Glutamatergic neuron (in vitro differentiated cells): ENCODE data around the gene TCAIM. TPM values are rescaled to one million over a fixed set of nuclear protein-coding genes. Genes with fewer than 3 reads are reported as not detected.
"Not testable (repeated sequence)": the region's sequence is repeated elsewhere in the genome, so short reads cannot be mapped to it uniquely, and the experiment has no call there.

Experiments
- DNase-seq: peaks from one replicate; pipeline ENCODE4 v3.0.0; 2022
- H3K27ac Mint-ChIP-seq: one replicate; pipeline ENCODE4 v1.8.0; 2020; ENCODE audit warnings: mild to moderate bottlenecking, mixed read lengths, inconsistent platforms; ENCODE audit not compliant: unreplicated experiment
- H3K27me3 Mint-ChIP-seq: one replicate; pipeline ENCODE4 v1.8.0; 2020; ENCODE audit warnings: mild to moderate bottlenecking, moderate library complexity, mixed read lengths, inconsistent platforms; ENCODE audit not compliant: unreplicated experiment
- H3K36me3 Mint-ChIP-seq: one replicate; pipeline ENCODE4 v1.8.0; 2020; ENCODE audit warnings: mild to moderate bottlenecking, mixed read lengths, inconsistent platforms; ENCODE audit not compliant: unreplicated experiment
- H3K4me1 Mint-ChIP-seq: one replicate; pipeline ENCODE4 v1.8.0; 2020; ENCODE audit warnings: mild to moderate bottlenecking, low read depth, mixed read lengths, inconsistent platforms; ENCODE audit not compliant: unreplicated experiment
- H3K4me3 Mint-ChIP-seq: one replicate; pipeline ENCODE4 v1.8.0; 2020; ENCODE audit warnings: mild to moderate bottlenecking, mixed read lengths, inconsistent platforms; ENCODE audit not compliant: unreplicated experiment
- H3K9me3 Mint-ChIP-seq: one replicate; pipeline ENCODE4 v1.8.0; 2020; ENCODE audit warnings: mild to moderate bottlenecking, moderate library complexity, mixed read lengths, inconsistent platforms; ENCODE audit not compliant: unreplicated experiment
- CTCF ChIP-seq: fragments of 200-600 bp; sonication (generic); IDR thresholded peaks from one replicate; pipeline ENCODE4 v1.5.0; 2021; ENCODE audit not compliant: partially characterized antibody, unreplicated experiment
- total RNA-seq: library from RNA; stranded (reverse); fragmentation: NEBNext Ultra II Directional; extraction: Animal tissue kit (Norgen Biotek cat#: 25700); gene quantifications from one replicate; pipeline ENCODE4 v1.2.1, GENCODE V29; 2021; ENCODE audit not compliant: unreplicated experiment

The TCAIM gene
- total RNA-seq, 1 donor from 2014 or later = 17.1 TPM

- H3K27me3 Mint-ChIP-seq = peaks cover 1% of the 10 kb centered on the region
- H3K36me3 Mint-ChIP-seq = no peaks in the 10 kb centered on the region
- no peak for TF ChIP-seq CTCF
- H3K9me3 Mint-ChIP-seq = peaks cover 10% of the 10 kb centered on the region
- peak overlapping the region; percentile 74 for H3K27ac Mint-ChIP-seq
- H3K4me3 Mint-ChIP-seq = peak overlapping the region; percentile 98
- H3K4me1 Mint-ChIP-seq = peaks cover 11% of the 10 kb centered on the region
- DNase-seq = no peak
Measured at GRCh38 chr3:44340058-44340395, 1.5 kb downstream of the TCAIM start.

- H3K4me1 Mint-ChIP-seq = peaks cover 10% of the 10 kb centered on the region
- no peaks in the 10 kb centered on the region for H3K36me3 Mint-ChIP-seq
- H3K9me3 Mint-ChIP-seq = peaks cover 10% of the 10 kb centered on the region
- H3K27me3 Mint-ChIP-seq = peaks cover 1% of the 10 kb centered on the region
- TF ChIP-seq CTCF = no peak
- no peak overlapping the region for H3K27ac Mint-ChIP-seq
- no peak overlapping the region for H3K4me3 Mint-ChIP-seq
- DNase-seq = no peak
Measured at GRCh38 chr3:44342176-44342790, 3.7 kb downstream of the TCAIM start.

GRCh38 chr3:44343421-44343820 lies 4.9 kb downstream of the TCAIM start:
- no peaks in the 10 kb centered on the region for H3K36me3 Mint-ChIP-seq
- no peak overlapping the region for H3K27ac Mint-ChIP-seq
- no peak overlapping the region for H3K4me3 Mint-ChIP-seq
- DNase-seq = no peak
- no peak for TF ChIP-seq CTCF
- peaks cover 5% of the 10 kb centered on the region for H3K4me1 Mint-ChIP-seq
- no peaks in the 10 kb centered on the region for H3K27me3 Mint-ChIP-seq
- peaks cover 6% of the 10 kb centered on the region for H3K9me3 Mint-ChIP-seq

- not testable (repeated sequence) for H3K4me3 Mint-ChIP-seq, H3K36me3 Mint-ChIP-seq, H3K27ac Mint-ChIP-seq, H3K9me3 Mint-ChIP-seq, DNase-seq, H3K4me1 Mint-ChIP-seq, H3K27me3 Mint-ChIP-seq
Measured at GRCh38 chr3:44346590-44346989, 8.0 kb downstream of the TCAIM start.

GRCh38 chr3:44348993-44349392 lies 10.4 kb downstream of the TCAIM start:
- no peaks in the 10 kb centered on the region for H3K9me3 Mint-ChIP-seq
- no peak overlapping the region for H3K27ac Mint-ChIP-seq
- no peak overlapping the region for H3K4me3 Mint-ChIP-seq
- DNase-seq = no peak
- peaks cover 1% of the 10 kb centered on the region for H3K4me1 Mint-ChIP-seq
- no peaks in the 10 kb centered on the region for H3K36me3 Mint-ChIP-seq
- H3K27me3 Mint-ChIP-seq = peaks cover 2% of the 10 kb centered on the region
- no peak for TF ChIP-seq CTCF
